Measurements from ENCODE around the gene KLHL7.

The KLHL7 gene

GRCh38 chr7:23096518-23097290, 8.9 kb upstream of the KLHL7 start:
- H3K4me3 ChIP-seq (ENCODE audit: low read depth, low read length): no peak overlapping the region
- H2AFZ ChIP-seq: no peak overlapping the region
- no peak overlapping the region for H3K9ac ChIP-seq
- no peaks in the 10 kb centered on the region for H3K9me3 ChIP-seq (ENCODE audit: control insufficient read depth, low read length)
- no peak overlapping the region for H3K27ac ChIP-seq
- TF ChIP-seq, protein P1, sequence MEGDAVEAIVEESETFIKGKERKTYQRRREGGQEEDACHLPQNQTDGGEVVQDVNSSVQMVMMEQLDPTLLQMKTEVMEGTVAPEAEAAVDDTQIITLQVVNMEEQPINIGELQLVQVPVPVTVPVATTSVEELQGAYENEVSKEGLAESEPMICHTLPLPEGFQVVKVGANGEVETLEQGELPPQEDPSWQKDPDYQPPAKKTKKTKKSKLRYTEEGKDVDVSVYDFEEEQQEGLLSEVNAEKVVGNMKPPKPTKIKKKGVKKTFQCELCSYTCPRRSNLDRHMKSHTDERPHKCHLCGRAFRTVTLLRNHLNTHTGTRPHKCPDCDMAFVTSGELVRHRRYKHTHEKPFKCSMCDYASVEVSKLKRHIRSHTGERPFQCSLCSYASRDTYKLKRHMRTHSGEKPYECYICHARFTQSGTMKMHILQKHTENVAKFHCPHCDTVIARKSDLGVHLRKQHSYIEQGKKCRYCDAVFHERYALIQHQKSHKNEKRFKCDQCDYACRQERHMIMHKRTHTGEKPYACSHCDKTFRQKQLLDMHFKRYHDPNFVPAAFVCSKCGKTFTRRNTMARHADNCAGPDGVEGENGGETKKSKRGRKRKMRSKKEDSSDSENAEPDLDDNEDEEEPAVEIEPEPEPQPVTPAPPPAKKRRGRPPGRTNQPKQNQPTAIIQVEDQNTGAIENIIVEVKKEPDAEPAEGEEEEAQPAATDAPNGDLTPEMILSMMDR (IDR thresholded peaks at IDR 0.05): no peak
- H3K4me1 ChIP-seq: no peaks in the 10 kb centered on the region
- H3K79me2 ChIP-seq: no peaks in the 10 kb centered on the region
- H3K4me2 ChIP-seq (ENCODE audit: low read length): no peak overlapping the region
- H3K27me3 ChIP-seq (ENCODE audit: control insufficient read depth, insufficient read depth, low read length): no peaks in the 10 kb centered on the region
- no peaks in the 10 kb centered on the region for H3K36me3 ChIP-seq (ENCODE audit: control insufficient read depth, insufficient read depth, low read length)

DNA sequence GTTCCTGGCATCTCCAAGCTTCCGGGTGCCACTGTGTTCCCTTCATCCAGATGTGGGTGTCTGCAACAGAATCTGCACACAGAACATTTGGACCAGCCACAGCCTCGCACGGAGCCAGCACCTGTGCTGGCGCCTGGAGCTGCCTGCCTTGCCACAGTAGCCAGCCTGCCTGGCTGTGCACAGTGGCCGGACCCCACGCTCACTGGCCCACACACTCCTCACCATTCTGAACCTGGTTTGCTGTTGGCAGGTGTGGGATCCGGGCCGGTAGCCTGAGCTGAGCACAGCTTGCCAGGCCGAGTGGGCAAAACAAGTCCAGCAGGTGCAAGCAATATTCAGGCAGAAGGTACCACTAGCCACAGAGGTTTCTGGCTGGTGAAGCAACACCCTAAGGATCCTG, 7.6 kb upstream of the KLHL7 start:
- H3K4me1 ChIP-seq: no peaks in the 10 kb centered on the region
- no peak overlapping the region for H3K27ac ChIP-seq
- H3K9me3 ChIP-seq (ENCODE audit: control insufficient read depth, low read length): no peaks in the 10 kb centered on the region
- H3K79me2 ChIP-seq: no peaks in the 10 kb centered on the region
- H3K4me3 ChIP-seq (ENCODE audit: low read depth, low read length): no peak overlapping the region
- TF ChIP-seq, protein P1 (IDR thresholded peaks at IDR 0.05): no peak
- no peaks in the 10 kb centered on the region for H3K27me3 ChIP-seq (ENCODE audit: control insufficient read depth, insufficient read depth, low read length)
- no peak overlapping the region for H3K9ac ChIP-seq
- H3K36me3 ChIP-seq (ENCODE audit: control insufficient read depth, insufficient read depth, low read length): no peaks in the 10 kb centered on the region
- no peak overlapping the region for H2AFZ ChIP-seq
- H3K4me2 ChIP-seq (ENCODE audit: low read length): no peak overlapping the region

DNA sequence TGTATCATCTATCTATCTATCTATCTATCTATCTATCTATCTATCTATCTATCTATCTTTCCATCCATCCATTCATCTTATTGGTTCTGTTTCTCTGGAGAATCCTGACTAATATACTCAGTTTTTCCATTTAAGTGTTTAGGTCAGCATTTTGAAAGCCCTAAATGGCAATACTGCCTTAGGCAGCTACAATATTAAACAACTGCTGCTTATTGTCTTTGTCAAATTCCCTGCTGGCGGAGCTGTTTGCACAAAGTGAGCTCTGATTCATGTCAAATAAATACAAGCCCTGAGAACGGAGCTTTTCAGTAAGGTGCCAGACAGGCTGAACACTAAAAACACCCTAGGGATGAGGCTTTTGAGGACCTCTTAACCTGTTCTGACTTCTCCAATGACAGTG, 7.1 kb upstream of the KLHL7 start:
- Histone ChIP-seq H3K79me2 (no peaks in the 10 kb centered on the region), H3K36me3 (ENCODE audit: control insufficient read depth, insufficient read depth, low read length) (no peaks in the 10 kb centered on the region), H3K27me3 (ENCODE audit: control insufficient read depth, insufficient read depth, low read length) (no peaks in the 10 kb centered on the region), H3K4me3 (ENCODE audit: low read depth, low read length) (no peak overlapping the region), H3K9me3 (ENCODE audit: control insufficient read depth, low read length) (no peaks in the 10 kb centered on the region), H3K9ac (no peak overlapping the region), H3K4me1 (no peaks in the 10 kb centered on the region), H3K27ac (no peak overlapping the region), H2AFZ (no peak overlapping the region), H3K4me2 (ENCODE audit: low read length) (no peak overlapping the region)
- TF ChIP-seq, protein P1 (IDR thresholded peaks at IDR 0.05): no peak

DNA sequence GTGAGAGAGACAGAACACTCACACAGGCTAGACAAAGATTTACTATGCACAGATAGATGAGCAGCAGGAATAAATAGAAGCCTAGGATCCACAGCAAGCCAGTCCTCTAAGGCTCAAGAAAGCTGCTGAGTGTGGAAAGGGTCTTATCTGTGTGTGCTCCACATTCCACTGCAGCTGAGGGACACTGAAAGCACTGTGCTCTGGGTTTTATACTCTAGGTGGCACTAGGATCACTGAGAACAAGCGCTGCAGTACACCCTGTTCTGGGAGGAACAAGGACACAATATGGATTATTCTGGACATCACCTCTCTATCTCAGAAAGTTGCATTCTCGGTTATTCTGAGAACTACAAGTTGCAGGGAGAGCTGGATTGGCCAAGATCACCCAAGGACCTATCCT, 4.9 kb upstream of the KLHL7 start:
- no peak overlapping the region for H3K4me3 ChIP-seq (ENCODE audit: low read depth, low read length)
- no peaks in the 10 kb centered on the region for H3K4me1 ChIP-seq
- no peaks in the 10 kb centered on the region for H3K36me3 ChIP-seq (ENCODE audit: control insufficient read depth, insufficient read depth, low read length)
- H3K4me2 ChIP-seq (ENCODE audit: low read length): no peak overlapping the region
- no peak overlapping the region for H2AFZ ChIP-seq
- H3K27me3 ChIP-seq (ENCODE audit: control insufficient read depth, insufficient read depth, low read length): no peaks in the 10 kb centered on the region
- TF ChIP-seq, protein P1 (IDR thresholded peaks at IDR 0.05): no peak
- H3K27ac ChIP-seq: no peak overlapping the region
- no peaks in the 10 kb centered on the region for H3K79me2 ChIP-seq
- H3K9ac ChIP-seq: no peak overlapping the region
- no peaks in the 10 kb centered on the region for H3K9me3 ChIP-seq (ENCODE audit: control insufficient read depth, low read length)

GRCh38 chr7:23105086-23105643, 420 bp upstream of the KLHL7 start:
- Histone ChIP-seq H3K27me3 (ENCODE audit: control insufficient read depth, insufficient read depth, low read length) (no peaks in the 10 kb centered on the region), H3K4me3 (ENCODE audit: low read depth, low read length) (peak overlapping the region; percentile 89), H3K4me2 (ENCODE audit: low read length) (peak overlapping the region; percentile 75), H3K36me3 (ENCODE audit: control insufficient read depth, insufficient read depth, low read length) (no peaks in the 10 kb centered on the region), H3K27ac (peak overlapping the region; percentile 81), H3K4me1 (peaks cover 4% of the 10 kb centered on the region), H3K79me2 (peaks cover 23% of the 10 kb centered on the region), H3K9me3 (ENCODE audit: control insufficient read depth, low read length) (no peaks in the 10 kb centered on the region), H2AFZ (peak overlapping the region; percentile 94), H3K9ac (peak overlapping the region; percentile 38)
- TF ChIP-seq, protein P1 (IDR thresholded peaks at IDR 0.05): no peak
